Measurements from ENCODE around the gene PPIF.

- no peak for TF ChIP-seq CTCF (IDR thresholded peaks at IDR 0.05 in 8 of 11, conservative IDR thresholded peaks at IDR 0.05 in 3 of 11)
- peak in 2 of 3 donors; percentile 15 to 48 for TF ChIP-seq POLR2AphosphoS5 (IDR thresholded peaks at IDR 0.05)
These were observed 1.3 kb downstream of the PPIF start for GRCh38 chr10:79348640-79348988.
